ENCODE data around the gene FBF1. TPM values are rescaled to one million over a fixed set of nuclear protein-coding genes. Genes with fewer than 3 reads are reported as not detected.

FBF1 gene
- total RNA-seq, 1 experiment from 2014 or later: 8.3 TPM

DNA sequence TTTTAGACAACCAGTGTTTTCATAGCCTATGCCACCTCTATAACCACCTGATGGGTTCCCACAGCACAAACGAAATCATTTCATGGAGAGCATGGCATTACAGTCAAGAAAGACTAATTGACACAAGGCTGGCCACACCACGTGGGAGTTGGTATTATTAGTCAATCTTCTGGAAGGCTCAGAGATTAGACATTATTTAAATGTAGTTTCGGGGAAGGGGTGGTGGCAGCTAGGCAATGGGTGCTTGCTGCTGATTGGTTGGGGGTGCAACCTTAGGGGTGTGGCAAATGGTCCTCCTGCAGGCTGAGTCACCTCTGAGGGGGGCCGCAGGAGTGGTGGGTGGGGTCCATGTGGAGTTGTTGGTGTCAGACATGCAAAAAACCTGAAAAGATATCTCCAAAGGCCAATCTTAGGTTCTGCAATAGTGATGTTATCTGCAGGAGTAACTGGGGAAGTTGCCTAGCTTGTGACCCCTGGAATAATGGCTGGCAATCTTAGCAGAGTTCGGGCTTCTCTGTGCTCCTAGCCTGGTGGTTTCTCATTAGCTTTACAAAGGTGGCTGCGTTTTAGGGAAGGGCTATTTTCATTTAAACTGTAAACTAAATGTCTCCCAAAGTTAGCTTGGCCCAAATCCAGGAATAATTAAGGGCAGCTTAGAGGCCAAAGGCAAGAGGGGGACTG is 42.8 kb upstream of the FBF1 start:
- H3K23ac ChIP-seq (ENCODE audit: insufficient read length, low read depth, low read length): no peak overlapping the region
- H3T11ph ChIP-seq (ENCODE audit: low read length): no peak overlapping the region
- peak overlapping the region; percentile 0 for H3K4me2 ChIP-seq (ENCODE audit: insufficient read depth, insufficient read length, low read length)
- no peak overlapping the region for H3K14ac ChIP-seq (ENCODE audit: insufficient read depth, low read length)
- peaks cover 0 to 10% (median 5%) of the 10 kb centered on the region in 3 experiments; a peak in 3 of 7 replicates for H3K36me3 Mint-ChIP-seq (ENCODE audit: insufficient read depth in 1 of 3, low read depth in 3 of 3)
- H3K4ac ChIP-seq (ENCODE audit: low read depth, low read length): no peak overlapping the region
- no peak overlapping the region for H2AK5ac ChIP-seq (ENCODE audit: insufficient read length, low read length)
- no peaks in the 10 kb centered on the region for H3K27me3 Mint-ChIP-seq (ENCODE audit: low read depth)
- H3K18ac ChIP-seq (ENCODE audit: insufficient read length, low read depth, low read length): no peak overlapping the region
- H3K56ac ChIP-seq (ENCODE audit: insufficient read length, low read depth, low read length): no peak overlapping the region
- no peak overlapping the region for H2BK5ac ChIP-seq (ENCODE audit: insufficient read length, low read length)
- H4K91ac ChIP-seq (ENCODE audit: insufficient read length, low read depth, low read length): no peak overlapping the region
- H2BK120ac ChIP-seq (ENCODE audit: low read depth, low read length, poor library complexity, severe bottlenecking): no peak overlapping the region
- H2BK20ac ChIP-seq (ENCODE audit: low read depth, low read length, poor library complexity, severe bottlenecking): no peak overlapping the region
- no peak overlapping the region for H2AFZ ChIP-seq (ENCODE audit: low read length)
- no peaks in the 10 kb centered on the region for H3K9me3 ChIP-seq (ENCODE audit: control insufficient read depth, low read depth, low read length)
- H4K8ac ChIP-seq (replicated peaks; ENCODE audit: insufficient read length, low read depth, low read length): no peak overlapping the region
- peak; percentile 90 for DNase-seq
- H3K27ac Mint-ChIP-seq: peak overlapping the region; percentile 81 to 91 (median 84); a peak in 6 of 7 replicates
- no peak overlapping the region for H2BK15ac ChIP-seq (ENCODE audit: low read depth, low read length)
- H3K23me2 ChIP-seq (ENCODE audit: insufficient read length, low read depth, low read length, poor library complexity, severe bottlenecking): peaks cover 6% of the 10 kb centered on the region
- H3K4me3 Mint-ChIP-seq: peak overlapping the region; percentile 48 to 70
- TF ChIP-seq, protein P1, sequence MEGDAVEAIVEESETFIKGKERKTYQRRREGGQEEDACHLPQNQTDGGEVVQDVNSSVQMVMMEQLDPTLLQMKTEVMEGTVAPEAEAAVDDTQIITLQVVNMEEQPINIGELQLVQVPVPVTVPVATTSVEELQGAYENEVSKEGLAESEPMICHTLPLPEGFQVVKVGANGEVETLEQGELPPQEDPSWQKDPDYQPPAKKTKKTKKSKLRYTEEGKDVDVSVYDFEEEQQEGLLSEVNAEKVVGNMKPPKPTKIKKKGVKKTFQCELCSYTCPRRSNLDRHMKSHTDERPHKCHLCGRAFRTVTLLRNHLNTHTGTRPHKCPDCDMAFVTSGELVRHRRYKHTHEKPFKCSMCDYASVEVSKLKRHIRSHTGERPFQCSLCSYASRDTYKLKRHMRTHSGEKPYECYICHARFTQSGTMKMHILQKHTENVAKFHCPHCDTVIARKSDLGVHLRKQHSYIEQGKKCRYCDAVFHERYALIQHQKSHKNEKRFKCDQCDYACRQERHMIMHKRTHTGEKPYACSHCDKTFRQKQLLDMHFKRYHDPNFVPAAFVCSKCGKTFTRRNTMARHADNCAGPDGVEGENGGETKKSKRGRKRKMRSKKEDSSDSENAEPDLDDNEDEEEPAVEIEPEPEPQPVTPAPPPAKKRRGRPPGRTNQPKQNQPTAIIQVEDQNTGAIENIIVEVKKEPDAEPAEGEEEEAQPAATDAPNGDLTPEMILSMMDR (conservative IDR thresholded peaks at IDR 0.05): no peak
- no peak overlapping the region for H3K9ac ChIP-seq (ENCODE audit: extremely low read depth, insufficient read length, low read length)
- peaks cover 8% of the 10 kb centered on the region; the same call in 1 of the 2 replicates for H3K4me1 ChIP-seq (ENCODE audit: insufficient read depth, low read length)
- H3K9me3 Mint-ChIP-seq: no peaks in the 10 kb centered on the region
- peaks cover 2% of the 10 kb centered on the region; the same call in 1 of the 2 replicates for H3K79me2 ChIP-seq (ENCODE audit: insufficient read depth, low read length)
- peak overlapping the region; percentile 50 for H3K27ac ChIP-seq (ENCODE audit: insufficient read length, low read depth, low read length)
- H4K20me1 ChIP-seq (ENCODE audit: control insufficient read depth, insufficient read depth, insufficient read length): no peaks in the 10 kb centered on the region
- no peaks in the 10 kb centered on the region for H3K79me1 ChIP-seq (ENCODE audit: insufficient read depth, low read depth, low read length, poor library complexity, severe bottlenecking)
- no peak overlapping the region for H4K5ac ChIP-seq (ENCODE audit: insufficient read length, low read depth, low read length)
- H3K4me1 Mint-ChIP-seq: peaks cover 40 to 52% of the 10 kb centered on the region in 2 experiments
- no peaks in the 10 kb centered on the region for H3K27me3 ChIP-seq (ENCODE audit: insufficient read depth, low read length)
- no peak overlapping the region for H2BK12ac ChIP-seq (ENCODE audit: insufficient read length, low read depth, low read length)
- WGBS (ENCODE audit: extremely low coverage, insufficient read length, low lambda C conversion rate): no CpG with 5 or more reads among the region's 6 CpGs

Data from H9 (cell line).